Stimulated activated CD4-positive, alpha-beta T cell treated with anti-CD3 and anti-CD28 coated beads, Interleukin-1b, Interleukin-23, amount 100 ng/mL, for 24 hours (primary cell): ENCODE measurements around the gene EVL.
"Not testable (repeated sequence)": the region's sequence is repeated elsewhere in the genome, so short reads cannot be mapped to it uniquely, and the experiment has no call there.

Experiments used
- DNase-seq, 4 experiments: peaks; one replicate each; pipeline ENCODE4 v3.0.0-alpha.2; 2020; ENCODE audit warnings: low read depth in 4 of 4, low spot score in 1 of 4

EVL gene

DNA sequence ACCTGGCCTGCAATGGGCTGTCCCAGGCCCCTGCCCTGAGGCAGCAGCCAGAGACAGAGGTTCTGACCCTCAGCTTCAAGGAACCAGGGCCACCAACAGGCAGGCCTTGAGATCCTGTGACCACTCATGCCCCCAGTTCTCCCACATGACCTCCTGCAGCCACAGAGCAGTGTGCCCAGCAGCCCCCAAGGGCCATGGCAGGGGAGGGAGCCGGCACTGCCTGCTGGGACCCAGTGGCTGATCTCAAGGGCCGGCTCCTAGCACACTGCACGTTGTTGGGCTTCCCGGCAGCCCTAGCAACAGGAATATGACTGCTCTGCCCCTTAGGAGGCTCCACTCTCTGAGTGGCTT, 79.4 kb downstream of the EVL start:
- no peak for DNase-seq

DNA sequence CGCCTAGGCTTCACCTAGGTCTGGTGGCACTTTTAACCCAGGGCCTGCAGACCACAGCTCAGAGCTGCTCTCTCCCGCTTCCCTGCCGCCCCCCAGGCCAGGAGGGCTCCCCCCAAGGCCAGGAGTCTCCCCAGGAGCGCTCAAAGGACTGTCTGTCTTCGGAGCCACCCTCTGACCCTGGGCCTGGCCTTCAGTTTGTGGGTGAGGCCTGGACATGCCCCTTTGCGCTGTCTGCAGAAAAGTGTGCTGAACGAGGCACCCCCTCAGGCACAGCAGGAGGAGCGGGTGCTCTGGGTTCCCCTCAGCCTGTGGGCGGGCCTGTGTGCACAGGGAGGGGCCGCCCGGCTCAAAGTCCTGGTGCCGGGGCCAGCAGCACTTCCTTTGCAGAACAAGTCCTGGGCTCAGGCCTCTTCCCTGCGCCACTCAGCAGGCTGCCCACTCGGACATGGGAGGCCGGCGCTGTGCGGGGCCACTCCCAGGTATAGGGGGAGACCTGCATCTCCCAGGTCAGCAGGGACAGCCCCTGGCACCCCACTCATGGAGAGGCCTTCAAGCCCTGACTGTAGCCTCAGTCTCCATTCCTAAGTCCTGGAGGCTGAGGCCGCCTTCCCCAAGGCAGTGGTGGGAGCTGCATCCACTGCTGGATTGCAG, 79.9 kb downstream of the EVL start:
- DNase-seq = no peak

DNA sequence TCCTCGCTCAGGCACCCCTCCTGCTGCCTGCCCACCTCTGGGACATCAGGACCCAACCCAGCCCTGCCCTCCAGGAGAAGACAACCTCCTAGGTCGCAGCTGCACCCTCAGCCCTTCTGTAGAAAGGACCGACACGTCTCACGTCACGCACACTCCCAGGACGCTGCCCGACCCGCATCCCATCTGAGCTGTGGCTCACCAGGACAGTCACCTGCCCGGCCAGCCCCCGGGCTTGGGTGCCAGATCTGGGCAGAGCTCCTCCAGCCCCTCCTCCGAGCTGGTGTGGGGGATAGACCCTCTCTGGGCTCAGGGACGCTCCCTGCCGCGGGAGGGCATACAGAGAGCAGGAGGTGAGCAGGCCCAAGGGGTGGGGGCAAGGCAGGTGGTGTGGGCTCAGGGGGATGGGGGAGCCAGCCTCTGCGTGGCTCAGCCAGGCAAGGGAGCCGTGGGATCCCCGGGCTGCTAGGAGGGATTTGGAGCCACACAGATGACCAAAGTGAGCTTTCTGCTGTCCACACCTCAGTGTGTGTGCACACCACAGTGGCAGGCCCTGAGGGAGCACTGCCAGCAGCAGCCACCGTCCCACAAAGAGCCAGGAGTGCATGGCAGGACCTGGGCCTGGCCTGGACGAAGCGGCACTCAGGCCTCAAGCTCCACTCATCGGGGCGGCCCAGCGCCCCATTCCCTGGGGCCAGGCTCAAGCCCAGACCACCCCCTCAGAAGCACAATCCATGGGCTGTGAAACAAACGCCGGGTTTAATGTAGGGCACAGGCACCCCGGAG, 80.7 kb downstream of the EVL start:
- DNase-seq = no peak

DNA sequence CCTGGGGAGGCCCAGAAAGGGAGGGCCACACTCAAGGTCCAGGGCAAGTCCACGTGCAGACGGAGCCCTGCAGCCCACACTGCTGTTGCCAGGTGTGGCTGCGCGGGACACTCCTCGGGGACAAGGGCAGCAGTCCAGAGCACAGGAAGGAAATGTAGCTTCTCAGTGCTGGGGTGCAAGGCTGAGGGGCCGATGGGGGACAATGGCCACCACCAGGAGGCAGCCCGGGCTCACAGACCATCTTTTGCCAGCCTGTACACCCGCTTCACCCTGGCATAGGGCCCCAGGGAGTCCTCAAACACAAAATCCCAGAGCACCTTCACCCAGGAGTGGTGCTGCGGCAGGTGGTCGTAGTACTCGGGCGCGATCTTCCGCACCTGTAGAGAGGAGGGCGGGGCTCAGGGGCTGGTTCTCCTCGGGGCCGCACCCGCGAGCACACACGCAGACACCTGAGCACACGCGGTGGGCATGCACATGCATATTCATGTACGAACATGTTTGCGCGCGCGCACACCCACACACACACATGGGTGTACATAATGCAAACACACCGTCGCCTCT, 81.4 kb downstream of the EVL start:
- no peak for DNase-seq

DNA sequence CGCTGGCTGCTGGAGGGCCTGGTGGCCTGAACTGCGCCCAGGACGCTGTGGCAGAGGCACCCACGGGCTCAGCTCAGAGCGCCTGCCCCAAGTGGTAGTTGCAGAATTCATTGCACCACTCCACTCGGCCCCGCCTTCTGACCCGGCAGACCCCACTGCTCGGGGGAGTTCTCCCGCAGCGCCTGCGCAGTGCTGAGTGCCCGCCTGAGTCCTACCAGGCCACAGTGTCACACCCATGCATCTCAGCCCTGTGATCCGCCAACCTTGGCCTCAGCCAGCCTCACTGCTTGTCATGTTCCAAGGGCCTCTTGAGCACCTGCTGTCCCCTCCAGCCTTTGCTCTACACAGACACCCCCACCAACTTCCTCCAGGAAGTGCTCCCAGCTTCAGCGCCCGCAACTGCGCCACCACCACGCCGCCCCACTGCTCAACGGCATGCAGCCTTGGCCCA, 82.0 kb downstream of the EVL start:
- DNase-seq = peak in 3 of 4 experiments; percentile 30 to 40 (median 39)

DNA sequence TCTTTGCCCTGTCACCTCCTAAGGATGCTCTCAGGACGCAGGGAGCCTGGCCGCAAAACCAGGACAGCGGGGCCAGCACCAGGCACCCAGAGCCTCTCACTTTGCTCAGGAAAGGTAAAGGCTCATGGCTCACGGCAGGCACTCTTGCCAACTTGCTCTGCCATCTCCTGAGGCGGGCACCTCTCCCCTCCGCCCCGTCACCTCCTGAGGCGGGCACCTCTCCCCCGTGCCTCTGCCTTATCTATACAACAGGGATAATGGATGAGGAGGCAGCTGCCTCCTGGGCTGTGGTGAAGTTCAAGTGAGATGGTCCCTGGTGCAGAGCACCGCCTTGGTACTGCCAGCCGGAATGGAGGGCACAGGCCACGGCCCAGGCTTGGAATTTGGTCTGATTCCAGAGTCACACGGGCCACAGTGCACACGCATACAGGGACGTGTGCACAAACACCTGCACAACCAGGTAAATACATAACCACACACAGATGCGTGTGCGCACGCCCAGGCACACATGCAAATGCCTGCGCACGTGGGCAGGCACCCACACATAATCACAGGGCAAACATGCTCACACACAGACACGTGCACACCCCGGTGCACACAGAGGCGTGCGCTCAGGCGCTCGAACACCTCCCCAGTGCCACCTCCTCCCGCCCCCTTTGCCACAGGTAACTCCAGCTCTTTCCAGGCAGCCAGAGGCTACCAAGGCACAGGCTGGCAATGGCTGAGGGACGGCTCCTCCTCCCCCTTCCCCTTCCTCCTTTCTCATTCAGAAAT, 82.7 kb downstream of the EVL start:
- DNase-seq = no peak

DNA sequence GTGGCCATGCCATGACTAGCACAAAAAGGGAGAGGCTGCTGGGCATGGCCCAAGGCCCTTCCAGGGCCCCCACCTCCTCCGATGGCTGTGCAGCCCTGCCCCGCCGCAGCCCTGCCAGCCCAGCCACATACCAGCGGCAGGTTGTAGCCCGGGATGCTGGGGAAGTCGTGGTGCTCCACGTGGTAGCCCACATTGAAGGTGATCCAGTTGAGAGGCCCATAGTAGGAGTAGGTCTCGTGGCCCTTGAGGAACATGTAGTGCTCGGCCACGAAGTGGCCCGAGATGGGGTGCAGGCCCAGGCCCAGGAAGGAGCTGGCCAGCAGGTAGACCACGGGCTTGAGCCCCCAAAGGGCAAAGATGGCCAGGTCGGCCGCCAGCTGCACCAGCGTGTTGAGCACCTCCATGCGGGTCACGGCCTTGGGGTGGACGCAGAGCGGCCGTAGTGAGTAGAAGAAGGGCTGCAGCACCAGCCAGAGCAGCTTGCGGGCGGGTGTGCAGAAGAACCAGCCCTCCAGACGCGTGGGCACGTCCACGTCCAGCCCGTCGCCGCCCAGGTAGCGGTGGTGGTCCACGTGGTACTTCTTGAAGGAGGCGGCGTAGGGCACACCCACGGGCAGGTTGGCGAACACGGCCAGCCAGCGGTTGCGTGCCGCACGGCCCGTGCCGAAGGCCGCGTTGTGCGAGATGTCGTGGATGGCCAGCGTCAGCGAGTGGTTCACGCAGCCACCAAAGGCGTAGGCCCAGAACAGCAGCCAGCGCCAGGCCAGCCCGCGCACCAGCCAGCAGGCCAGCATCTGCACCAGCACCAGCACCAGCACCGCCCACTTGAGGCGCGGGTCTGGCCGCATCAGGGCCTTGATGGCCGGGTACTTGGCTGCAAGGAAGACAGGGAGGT, 83.9 kb downstream of the EVL start:
- DNase-seq = no peak

DNA sequence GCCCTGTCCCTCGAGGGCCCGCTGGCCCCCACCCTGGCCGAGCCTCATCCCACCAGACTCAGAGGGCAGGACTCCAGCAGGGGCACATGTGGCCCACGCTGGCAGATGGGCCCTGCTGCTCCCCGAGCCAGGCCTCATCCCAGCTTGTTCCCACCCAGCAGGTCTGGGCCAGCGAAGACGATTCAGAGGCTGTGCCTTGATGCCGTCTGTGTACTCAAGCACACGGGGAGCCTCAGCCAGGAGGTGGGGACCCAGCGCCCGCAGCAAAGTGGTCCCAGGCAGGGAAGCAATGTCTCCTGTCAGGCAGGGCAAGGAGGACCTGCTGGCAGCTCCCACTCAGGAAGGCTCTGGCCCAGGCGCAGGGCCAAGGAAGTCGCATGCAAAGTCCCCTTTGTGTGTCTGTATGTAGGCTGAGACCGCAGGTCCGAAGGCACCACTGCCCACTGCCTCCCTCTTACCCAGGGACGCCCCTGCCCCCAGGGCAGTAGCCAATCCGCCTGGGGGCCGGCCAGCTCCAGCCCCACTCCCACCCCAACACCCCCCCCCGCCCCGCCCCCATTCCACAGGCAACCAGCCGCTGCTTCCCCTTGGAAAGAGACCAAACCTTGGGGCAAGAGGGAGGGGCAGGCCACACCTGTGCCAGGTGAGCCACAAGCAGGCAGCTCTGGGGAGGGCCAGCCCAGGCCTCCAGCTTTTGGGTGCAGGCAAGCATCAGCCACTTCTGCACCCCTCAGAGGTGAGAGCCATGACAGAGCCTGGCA, 84.8 kb downstream of the EVL start:
- DNase-seq = no peak

DNA sequence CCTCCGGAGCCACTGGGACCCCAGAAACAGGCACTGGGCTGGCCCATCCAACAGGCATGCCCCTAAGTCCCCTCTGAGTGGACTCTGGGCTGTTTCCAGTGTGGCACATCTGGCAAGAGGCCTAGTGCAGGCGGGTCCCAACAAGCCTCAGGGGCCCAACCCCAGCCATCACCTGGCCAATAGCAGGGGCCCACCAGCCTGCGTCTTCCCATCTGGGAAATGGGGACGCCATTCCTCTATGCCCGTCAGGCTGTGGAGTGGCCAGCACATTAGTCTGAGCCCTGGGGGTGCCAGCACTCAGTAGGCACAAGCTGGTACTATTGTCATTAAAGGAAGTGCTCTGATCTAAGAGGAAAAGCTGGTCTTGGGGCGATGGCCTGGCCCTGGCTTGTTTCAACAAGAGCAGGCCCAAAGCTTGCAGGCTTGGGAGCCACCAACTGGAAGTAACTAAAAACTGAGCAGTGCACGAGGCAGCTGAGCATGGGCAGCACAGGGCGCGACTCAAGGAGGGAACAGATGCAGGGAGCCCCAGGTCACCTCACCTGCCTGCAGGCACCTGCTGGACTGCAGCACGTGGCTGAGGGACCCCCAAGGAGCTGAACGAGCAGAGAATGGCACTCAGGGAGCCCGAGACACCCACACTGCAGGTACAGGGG, 85.8 kb downstream of the EVL start:
- DNase-seq = no peak

DNA sequence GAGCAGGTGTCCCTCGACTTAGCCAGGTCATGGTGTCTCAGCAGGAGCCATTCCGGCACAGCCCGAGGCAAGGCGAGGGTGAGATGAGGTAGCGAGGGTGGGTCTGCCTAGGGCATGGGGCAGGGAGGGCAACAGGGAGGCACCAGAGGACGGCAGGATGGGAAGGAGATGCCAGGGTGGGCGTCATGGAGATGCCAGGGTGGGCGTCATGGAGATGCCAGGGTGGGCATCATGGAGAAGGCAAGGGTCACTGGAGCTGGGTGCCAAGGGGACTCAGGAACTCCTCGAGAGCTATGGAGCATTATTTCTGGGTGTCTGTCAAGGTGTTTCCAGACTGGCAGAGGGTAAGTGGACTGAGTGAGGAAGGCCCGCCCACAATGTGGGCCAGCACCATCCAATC, 86.9 kb downstream of the EVL start:
- no peak for DNase-seq

DNA sequence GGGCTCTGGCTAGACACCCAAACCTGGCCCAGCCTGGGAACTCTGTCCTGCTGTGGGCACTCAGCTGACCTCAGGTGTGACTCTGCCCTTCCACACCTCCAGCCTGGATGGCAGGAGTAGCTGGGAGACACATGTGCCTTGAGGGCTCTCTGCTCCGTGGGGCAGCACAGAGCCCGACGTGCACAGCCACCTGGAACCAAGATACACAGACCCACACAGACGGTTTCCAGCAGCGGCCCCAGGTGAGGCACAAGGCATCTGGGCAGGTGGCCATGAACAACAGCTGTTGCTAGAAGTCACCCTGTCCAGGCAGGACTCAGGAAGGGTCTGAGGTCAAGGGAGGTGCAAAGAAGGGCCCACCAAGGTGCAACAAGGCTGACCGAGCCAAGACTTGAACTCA, 88.3 kb downstream of the EVL start:
- no peak for DNase-seq

DNA sequence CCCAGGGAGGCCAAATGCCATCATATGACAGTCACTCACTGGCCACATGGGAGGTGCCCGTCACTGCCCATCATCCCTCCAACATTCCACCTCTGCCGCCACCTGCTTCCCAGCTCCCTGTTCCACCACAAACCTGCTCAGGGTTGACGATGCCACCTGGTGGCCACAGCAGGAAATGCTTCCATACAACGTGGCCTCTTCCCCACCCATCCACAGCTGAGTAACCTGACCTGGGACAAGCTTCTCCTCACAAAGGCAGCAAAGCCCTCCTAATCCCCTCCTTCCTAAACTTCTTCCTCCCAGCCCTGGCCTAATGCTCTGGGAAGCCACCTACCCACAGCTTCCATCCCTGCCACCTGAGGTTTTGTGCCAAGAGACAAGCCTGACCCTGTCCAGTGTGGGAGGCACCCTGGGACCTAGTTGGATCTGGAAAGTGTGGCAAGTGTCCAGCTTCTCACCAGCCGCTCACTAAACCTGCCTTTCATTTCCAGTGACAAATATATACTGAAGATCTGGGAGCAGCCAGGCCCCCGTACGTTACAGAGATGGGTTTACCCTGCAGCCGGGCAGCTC, 89.9 kb downstream of the EVL start:
- DNase-seq = no peak

DNA sequence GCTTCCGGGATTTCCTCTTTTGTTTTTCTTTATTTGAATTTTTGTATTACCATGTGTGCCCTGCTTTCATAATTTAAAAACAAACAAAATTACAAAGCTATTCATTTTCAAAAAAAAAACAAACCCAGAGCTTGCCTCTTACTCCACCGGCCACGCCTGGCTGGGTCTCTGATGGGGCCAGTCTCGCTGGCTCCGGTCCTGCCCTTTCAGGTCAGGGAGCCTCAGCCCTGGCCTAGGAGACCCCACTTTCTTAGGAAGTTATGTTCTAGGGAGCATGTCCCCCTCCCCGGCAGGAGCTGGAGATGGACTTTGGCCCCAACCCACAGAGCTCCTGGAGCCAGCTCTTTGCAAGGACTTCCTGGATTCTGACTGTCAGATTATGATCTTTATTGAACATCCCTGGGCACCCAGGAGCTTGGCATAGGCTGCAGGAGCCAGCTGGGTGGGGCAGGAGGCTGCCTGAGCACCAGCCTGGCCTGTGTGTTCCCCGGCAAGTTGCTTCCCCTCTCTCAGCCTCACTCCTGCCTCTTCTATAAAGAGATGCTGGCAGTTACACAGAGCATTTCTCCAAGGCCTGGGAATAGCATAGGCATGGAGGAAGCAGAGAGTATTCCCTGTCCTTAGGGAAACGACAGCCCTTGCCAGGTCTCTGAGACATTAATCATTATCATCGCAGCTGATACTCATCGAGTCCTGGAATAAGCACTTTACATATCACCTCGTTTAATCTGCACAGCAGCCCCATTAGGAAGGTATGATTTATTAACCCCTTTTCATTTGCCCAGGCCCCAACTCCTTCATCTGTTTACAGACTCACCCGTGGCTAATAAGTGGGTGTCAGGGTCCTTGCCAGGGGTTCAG, 90.8 kb downstream of the EVL start:
- DNase-seq = no peak

DNA sequence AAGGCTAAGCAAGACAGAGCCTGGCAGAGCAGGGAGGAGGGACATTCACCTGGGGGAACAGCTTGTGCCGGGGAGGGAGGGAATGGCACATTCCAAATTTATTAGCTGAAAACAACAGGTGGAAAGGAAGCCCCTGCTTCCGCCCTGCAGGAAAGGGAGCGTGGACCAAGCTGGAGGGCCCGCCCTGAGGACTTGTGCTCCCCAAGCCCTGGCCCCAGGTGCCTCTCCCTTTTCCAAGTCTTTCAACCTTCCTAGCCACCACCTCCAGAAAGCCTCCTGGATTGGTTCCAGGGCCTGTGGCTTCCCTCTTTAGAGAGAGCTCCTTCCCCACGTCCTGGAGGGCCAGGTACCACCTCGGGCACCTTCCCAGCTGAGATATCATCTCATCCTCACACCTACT, 91.6 kb downstream of the EVL start:
- no peak for DNase-seq

DNA sequence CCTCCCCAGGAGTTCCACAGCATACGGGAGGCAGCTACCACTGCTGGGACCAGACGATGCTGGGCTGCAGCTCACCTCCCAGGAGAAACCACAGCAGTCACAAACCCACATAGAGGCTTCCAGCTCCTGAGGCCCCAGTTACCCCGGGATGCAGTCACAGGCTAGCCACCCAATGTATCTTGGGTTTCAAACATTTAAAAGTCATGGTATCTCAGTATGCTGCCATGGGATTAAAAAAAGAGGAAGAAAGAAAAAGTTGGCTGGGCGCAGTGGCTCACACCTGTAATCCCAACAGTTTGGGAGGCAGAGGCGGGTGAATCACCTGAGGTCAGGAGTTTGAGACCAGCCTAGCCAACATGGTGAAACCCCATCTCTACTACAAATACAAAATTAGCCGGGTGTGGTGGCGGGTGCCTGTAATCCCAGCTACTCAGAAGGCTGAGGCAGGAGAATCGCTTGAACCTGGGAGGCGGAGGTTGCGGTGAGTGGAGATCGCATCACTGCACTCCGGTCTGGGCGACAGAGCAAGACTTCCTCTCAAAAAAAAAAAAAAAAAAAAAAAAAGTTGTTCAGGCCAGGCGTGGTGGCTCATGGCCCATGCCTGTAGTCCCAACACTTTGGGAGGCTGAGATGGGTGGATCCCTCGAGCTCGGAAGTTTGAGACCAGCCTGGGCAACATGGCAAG, 92.5 kb downstream of the EVL start:
- DNase-seq = not testable (repeated sequence)

DNA sequence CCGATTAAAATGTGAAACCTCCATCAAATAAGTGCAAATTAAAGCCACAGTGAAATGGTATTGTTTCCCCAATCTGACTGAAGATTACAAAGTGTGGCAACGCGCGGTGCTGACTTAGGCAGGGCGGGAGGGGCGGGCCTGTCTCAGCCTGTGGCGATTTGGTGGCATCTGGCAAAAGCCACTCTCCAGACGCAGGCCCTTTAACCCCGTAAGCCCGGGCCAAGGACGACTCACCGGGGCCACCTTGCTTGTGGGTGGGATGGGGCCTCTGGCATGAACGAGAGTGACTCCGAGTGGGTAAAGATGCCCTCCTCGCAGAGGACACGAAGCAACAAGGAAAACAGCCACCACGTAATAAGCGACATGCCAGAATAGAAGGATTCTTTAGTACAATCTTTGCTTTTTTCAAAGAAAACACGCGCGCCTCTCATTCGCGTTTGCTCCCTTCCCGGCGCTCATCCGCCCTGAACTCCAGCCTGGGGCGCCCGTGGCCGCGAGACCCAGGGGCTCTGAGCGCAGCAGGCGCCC, 93.4 kb downstream of the EVL start:
- no peak for DNase-seq

DNA sequence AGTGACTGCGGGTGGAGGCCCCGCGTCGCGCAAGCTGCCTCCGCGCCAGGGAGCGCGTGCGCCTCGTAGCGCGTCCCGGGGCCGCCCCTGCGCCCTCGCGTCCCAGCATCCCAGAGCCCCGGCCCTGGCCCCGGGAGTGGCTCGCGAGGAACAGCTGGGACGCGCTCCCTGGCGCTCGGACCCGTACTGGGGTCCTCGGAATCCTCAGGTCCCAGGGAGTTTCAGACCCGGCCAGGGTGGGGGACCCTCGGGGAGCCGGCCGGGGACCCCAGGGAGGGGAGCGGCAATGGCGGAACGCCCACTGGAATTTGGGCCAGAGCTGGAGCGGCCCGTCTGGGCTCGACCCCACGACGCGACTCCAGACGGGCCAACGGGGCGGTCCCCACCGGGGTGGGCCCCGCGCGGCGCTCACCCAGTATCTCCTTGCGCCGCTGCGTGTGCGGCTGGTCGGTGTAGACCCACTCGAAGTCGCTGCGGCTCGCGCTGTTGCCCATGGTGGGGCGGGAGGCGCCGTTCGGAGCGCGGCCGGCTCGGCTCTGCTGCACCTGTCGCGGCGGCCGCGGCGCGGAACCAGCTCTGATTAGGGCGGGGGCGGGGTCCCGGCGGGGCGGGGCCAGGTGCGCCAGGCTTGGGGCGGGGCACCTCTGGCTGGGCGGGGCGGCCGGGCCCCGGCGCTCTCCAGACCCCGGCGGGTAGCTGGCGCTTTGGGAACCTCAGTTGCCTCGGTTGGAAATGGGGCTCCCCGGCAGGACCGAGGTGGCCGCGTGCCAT, 94.1 kb downstream of the EVL start, which contains the start of gene DEGS2:
TSS of gene DEGS2 (minus strand) at position 552 of the 771 bp plus-strand sequence. CDS start at position 494, 58 bp downstream.
- peak; percentile 27 to 44 (median 40) for DNase-seq
